Measurements from ENCODE around the gene SERTAD4.

DNA sequence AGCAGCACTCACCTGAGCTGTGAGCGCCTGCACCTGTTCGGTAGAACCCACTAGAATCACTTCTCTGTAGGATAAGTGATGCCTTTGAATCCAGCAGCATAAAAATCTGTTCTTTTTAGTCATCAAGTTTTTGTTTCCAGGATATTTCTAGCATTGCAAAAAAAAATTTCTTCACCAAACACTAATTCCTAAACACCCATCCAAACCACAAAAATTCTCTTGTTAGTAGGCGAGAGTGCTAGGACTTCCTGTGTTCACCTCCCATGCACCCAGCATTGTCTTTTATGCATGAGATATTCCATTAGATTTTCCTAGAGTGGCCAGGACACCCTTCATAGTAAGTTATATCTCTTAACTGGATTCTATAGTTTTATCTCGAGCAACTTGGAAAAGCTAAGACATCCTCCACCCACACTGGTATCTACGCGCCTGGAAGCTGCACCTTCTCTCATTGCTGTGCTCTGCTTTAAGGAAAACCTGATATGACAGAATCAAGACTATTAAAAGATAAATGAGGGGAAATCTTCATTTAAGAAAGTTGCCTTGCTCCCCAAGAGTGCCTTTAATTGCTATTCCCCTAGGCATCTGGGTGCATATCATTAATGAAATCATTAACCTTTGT is 12.3 kb downstream of the SERTAD4 start:
- TF ChIP-seq, protein P1, sequence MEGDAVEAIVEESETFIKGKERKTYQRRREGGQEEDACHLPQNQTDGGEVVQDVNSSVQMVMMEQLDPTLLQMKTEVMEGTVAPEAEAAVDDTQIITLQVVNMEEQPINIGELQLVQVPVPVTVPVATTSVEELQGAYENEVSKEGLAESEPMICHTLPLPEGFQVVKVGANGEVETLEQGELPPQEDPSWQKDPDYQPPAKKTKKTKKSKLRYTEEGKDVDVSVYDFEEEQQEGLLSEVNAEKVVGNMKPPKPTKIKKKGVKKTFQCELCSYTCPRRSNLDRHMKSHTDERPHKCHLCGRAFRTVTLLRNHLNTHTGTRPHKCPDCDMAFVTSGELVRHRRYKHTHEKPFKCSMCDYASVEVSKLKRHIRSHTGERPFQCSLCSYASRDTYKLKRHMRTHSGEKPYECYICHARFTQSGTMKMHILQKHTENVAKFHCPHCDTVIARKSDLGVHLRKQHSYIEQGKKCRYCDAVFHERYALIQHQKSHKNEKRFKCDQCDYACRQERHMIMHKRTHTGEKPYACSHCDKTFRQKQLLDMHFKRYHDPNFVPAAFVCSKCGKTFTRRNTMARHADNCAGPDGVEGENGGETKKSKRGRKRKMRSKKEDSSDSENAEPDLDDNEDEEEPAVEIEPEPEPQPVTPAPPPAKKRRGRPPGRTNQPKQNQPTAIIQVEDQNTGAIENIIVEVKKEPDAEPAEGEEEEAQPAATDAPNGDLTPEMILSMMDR (IDR thresholded peaks at IDR 0.05) = no peak
- TF ChIP-seq POLR2A (IDR thresholded peaks at IDR 0.05) = no peak

Data from uterus (tissue), 2 donors.